SK-N-SH (cell line): ENCODE results near the gene SAXO1.

Source experiments
- CTCF ChIP-seq: fragments of 200-600 bp; sonication (generic); IDR thresholded peaks from 2 replicates; pipeline ENCODE4 v1.6.1; 2017; ENCODE audit warnings: antibody characterized with exemption, mild to moderate bottlenecking, moderate library complexity
- FOXJ3 ChIP-seq: sonication (generic); formaldehyde crosslinking; IDR thresholded peaks from 2 replicates; pipeline ENCODE4 v1.5.1; 2020; ENCODE audit warnings: mild to moderate bottlenecking, missing genetic modification reagents
- REST ChIP-seq: IDR thresholded peaks from 2 replicates; pipeline ENCODE4 v1.6.1; 2012; ENCODE audit warnings: mild to moderate bottlenecking, low read depth, low read length, moderate library complexity
- RFX5 ChIP-seq: IDR thresholded peaks from 2 replicates; pipeline ENCODE4 v1.6.1; 2012; ENCODE audit warnings: mild to moderate bottlenecking, improper control_type of control experiment, low read length
- SIN3A ChIP-seq: IDR thresholded peaks from 2 replicates; pipeline ENCODE4 v1.6.1; 2012; ENCODE audit warnings: low read depth, mild to moderate bottlenecking, low read length, moderate library complexity, borderline replicate concordance

GRCh38 chr9:19057033-19057432 is 24.0 kb upstream of the SAXO1 start:
- no peak for TF ChIP-seq CTCF
- TF ChIP-seq SIN3A = no peak
- TF ChIP-seq FOXJ3 (CRISPR knock-in tag) = no peak
- no peak for TF ChIP-seq RFX5
- TF ChIP-seq REST = no peak
